GM10248 (cell line): ENCODE data around the gene ATRAID.

Experiments
- CTCF ChIA-PET: fragments of 300-600 bp; sonication (Branson Sonifier 250); formaldehyde crosslinking; extraction: SDS; loops from one replicate; lab custom pipeline; 2021; ENCODE audit warnings: antibody characterized with exemption; lab: Yijun Ruan, JAX
- POLR2A ChIA-PET: fragments of 350-650 bp; sonication (Branson Sonifier 250); formaldehyde crosslinking; extraction: SDS; loops from one replicate; lab custom pipeline; 2020; ENCODE audit warnings: antibody characterized with exemption; lab: Yijun Ruan, JAX
- DNase-seq: peaks from one replicate; pipeline ENCODE4 v3.0.0; 2012; ENCODE audit errors: extremely low spot score
- TF ChIP-seq, protein P1 (sequence below): IDR thresholded peaks from 2 replicates; pipeline ENCODE4 v1.5.1; 2012; ENCODE audit warnings: mild to moderate bottlenecking, low read depth; ENCODE audit errors: extremely low read depth, missing control alignments, control extremely low read depth

ATRAID gene

DNA sequence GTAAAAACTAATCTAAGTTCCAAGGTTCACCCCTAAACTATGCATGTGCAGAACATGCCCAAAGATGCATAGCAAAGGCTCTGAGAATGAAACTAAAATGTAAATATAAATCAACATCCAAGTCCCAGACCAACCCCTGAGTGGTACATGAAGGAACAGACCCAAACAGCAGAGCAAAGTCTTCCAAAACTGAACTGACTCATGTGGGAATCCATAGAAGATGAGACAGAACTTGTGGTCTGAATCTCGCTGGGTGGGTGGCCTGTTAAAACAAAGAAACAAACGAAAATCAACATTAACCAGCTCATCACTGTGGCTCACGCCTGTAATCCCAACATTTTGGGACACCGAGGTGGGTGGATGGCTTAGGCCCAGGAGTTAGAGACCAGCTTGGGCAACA lies 29.5 kb upstream of the ATRAID start:
- ChIA-PET CTCF (interaction anchor here (0.9 to 1.3 kb wide), 3 partner anchors 11 to 221 kb away, joined by 3 to 4 read pairs (median 3); no protein-coding TSS in a partner anchor), POLR2A (no interaction called here)
- DNase-seq, result no peak
- TF ChIP-seq, protein P1, sequence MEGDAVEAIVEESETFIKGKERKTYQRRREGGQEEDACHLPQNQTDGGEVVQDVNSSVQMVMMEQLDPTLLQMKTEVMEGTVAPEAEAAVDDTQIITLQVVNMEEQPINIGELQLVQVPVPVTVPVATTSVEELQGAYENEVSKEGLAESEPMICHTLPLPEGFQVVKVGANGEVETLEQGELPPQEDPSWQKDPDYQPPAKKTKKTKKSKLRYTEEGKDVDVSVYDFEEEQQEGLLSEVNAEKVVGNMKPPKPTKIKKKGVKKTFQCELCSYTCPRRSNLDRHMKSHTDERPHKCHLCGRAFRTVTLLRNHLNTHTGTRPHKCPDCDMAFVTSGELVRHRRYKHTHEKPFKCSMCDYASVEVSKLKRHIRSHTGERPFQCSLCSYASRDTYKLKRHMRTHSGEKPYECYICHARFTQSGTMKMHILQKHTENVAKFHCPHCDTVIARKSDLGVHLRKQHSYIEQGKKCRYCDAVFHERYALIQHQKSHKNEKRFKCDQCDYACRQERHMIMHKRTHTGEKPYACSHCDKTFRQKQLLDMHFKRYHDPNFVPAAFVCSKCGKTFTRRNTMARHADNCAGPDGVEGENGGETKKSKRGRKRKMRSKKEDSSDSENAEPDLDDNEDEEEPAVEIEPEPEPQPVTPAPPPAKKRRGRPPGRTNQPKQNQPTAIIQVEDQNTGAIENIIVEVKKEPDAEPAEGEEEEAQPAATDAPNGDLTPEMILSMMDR, result no peak

GRCh38 chr2:27184115-27184514 lies 27.7 kb upstream of the ATRAID start:
- POLR2A ChIA-PET, result no interaction called here
- TF ChIP-seq, protein P1, result no peak
- CTCF ChIA-PET, result interaction anchor here (1.1 to 2.1 kb wide), 5 partner anchors 9 to 119 kb away, joined by 3 to 6 read pairs (median 3); no protein-coding TSS in a partner anchor
- no peak for DNase-seq

- POLR2A ChIA-PET, result no interaction called here
- no peak for DNase-seq
- CTCF ChIA-PET, result interaction anchor here (0.7 to 2.1 kb wide), 6 partner anchors 10 to 221 kb away, joined by 3 to 6 read pairs (median 4); no protein-coding TSS in a partner anchor
- TF ChIP-seq, protein P1, result no peak
These were observed 26.4 kb upstream of the ATRAID start for GRCh38 chr2:27185331-27186026.

DNA sequence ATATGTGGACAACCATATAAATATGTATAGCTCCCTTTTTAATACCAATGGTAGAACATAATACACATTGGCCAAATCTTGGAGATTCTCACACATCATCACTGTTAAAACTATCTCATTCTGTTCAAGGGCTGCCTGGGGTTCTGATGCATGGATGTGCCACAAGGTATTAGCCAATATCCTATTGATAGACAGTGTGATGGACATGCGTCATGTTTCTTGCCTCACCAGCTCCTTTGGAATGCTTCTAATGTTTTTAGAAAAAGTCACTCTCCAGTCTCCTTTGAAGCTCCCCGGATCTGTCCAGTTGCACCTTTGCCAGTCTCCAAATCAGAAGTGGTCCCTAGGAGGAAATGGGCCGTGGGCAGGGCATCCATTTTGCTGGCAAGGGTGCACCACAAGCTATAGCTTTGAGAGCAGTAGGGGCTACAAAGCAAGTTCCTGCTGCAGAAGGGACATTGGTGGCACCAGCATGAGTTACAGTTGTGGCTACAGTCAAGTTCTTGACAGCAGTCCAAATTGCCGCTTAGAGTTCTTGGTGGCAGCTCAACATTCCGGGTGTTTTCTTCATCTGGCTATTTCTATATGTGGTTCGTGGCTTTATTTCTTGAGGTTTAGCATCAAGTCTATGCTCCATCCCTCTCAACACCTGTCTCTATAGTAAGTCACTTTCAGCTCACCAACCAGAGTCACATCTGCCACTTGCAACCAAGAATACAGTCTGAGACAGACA lies 25.1 kb upstream of the ATRAID start:
- no peak for DNase-seq
- POLR2A ChIA-PET, result no interaction called here
- CTCF ChIA-PET, result interaction anchor here (0.9 to 1.4 kb wide), 5 partner anchors 9 to 225 kb away, joined by 3 to 4 read pairs (median 3); no protein-coding TSS in a partner anchor
- TF ChIP-seq, protein P1, result no peak

DNA sequence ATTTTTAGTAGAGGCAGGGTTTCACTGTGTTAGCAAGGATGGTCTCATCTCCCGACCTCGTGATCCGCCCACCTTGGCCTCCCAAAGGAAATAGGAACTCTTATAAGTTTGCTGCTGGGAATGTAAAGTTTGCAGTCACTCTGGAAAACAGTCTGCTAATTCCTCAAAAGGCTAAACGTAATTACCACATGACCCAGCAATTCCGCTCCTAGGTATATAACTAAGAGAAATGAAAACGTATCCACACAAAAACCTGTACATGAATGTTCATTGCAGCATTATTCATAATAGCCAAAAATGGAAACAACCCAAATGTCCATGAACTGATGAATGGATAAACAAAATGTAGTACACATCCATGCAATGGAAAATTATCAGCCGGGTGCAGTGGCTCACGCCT lies 21.9 kb upstream of the ATRAID start:
- no peak for DNase-seq
- CTCF ChIA-PET, result interaction anchor here (2.0 to 3.3 kb wide), 2 partner anchors 90 to 92 kb away, joined by 7 to 33 read pairs; no protein-coding TSS in a partner anchor
- TF ChIP-seq, protein P1, result no peak
- POLR2A ChIA-PET, result no interaction called here
